Tibial nerve (tissue), 4 donors: ENCODE data around the gene SLC5A1. TPM values are rescaled to one million over a fixed set of nuclear protein-coding genes. Genes with fewer than 3 reads are reported as not detected.
"Not testable (repeated sequence)": the region's sequence is repeated elsewhere in the genome, so short reads cannot be mapped to it uniquely, and the experiment has no call there.

Experiments used
- DNase-seq, 2 donors: peaks; one replicate each; pipeline ENCODE4 v3.0.0-alpha.2; 2019; ENCODE audit warnings: low spot score in 2 of 2
- H3K27ac ChIP-seq, 4 donors: fragments of 200-600 bp; sonication (generic) in 3 of 4; one replicate each; pipeline ENCODE4 v1.5.1; 2017 to 2019; ENCODE audit warnings: mild to moderate bottlenecking in 1 of 4
- H3K27me3 ChIP-seq, 2 donors: fragments of 200-600 bp; sonication (generic) in 1 of 2; one replicate each; pipeline versions ENCODE4 v1.5.1 to v1.6.0; 2017 to 2019
- H3K36me3 ChIP-seq, 3 donors: fragments of 200-600 bp; sonication (generic); one replicate each; pipeline ENCODE4 v1.5.1; 2018 to 2019
- H3K4me1 ChIP-seq, 4 donors: fragments of 200-600 bp; sonication (generic) in 3 of 4; one replicate each; pipeline ENCODE4 v1.5.1; 2017 to 2019
- H3K4me3 ChIP-seq, 4 donors: fragments of 200-600 bp; sonication (generic) in 3 of 4; one replicate each; pipeline ENCODE4 v1.5.1; 2017 to 2019; ENCODE audit warnings: mild to moderate bottlenecking in 1 of 4, moderate library complexity in 1 of 4
- H3K9me3 ChIP-seq, 4 donors: fragments of 200-600 bp; sonication (generic) in 3 of 4; one replicate each; pipeline ENCODE4 v1.5.1; 2017 to 2019
- EP300 ChIP-seq, 2 donors: sonication (generic); formaldehyde crosslinking; IDR thresholded peaks; one replicate each; pipeline ENCODE4 v1.6.1; 2017; ENCODE audit warnings: antibody characterized with exemption in 2 of 2, mild to moderate bottlenecking in 1 of 2
- POLR2A ChIP-seq, 2 donors: fragments of 450-650 bp; IDR thresholded peaks; one replicate each; pipeline ENCODE4 v1.6.1; 2017; ENCODE audit warnings: antibody characterized with exemption in 2 of 2, mild to moderate bottlenecking in 2 of 2, moderate library complexity in 2 of 2
- WGBS, 2 donors: methylation state at CpG; one replicate each; pipeline ENCODE4 v1.1.5; 2018; 5-methylcytosine and 5-hydroxymethylcytosine counted together
- total RNA-seq, 4 donors: library from RNA; depleted of rRNA; stranded (reverse); fragments of >200 nt; gene quantifications; one replicate each; pipeline ENCODE4 v1.1.0, GENCODE V29; 2016
- TF ChIP-seq, protein P1 (sequence below), 5 experiments: fragments of 200-600 bp in 3 of 5; fragments of 450-650 bp in 2 of 5; sonication (generic) in 3 of 5; IDR thresholded peaks; one replicate each; pipeline ENCODE4 v1.5.1; 2016 to 2019; ENCODE audit warnings: antibody characterized with exemption in 5 of 5, mild to moderate bottlenecking in 3 of 5, moderate library complexity in 2 of 5

Gene SLC5A1
- total RNA-seq, 4 donors from 2014 or later, result under 0.01 TPM; not detected in 3

DNA sequence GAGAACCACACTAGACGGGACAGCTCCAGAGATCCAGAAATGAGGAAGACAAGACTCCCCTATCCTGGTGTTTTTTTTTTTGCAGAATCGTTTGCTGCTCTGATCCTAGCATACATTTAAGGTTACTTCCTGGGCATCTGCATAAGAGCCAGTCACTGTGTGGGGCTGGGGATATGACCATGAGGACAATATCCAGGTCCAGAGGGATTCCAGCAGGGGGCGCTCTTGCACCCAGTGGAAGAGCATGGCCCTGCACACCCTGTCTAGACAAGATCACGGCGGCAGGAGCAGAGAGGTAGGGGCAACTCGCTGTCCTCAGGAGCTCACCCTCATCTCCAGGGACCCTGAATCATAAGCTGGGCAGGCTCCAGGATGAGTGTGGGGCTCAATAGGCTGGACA lies 97.6 kb downstream of the SLC5A1 start:
- not testable (repeated sequence) for H3K36me3 ChIP-seq, H3K27ac ChIP-seq, H3K4me1 ChIP-seq, DNase-seq, H3K9me3 ChIP-seq, H3K27me3 ChIP-seq, H3K4me3 ChIP-seq
- TF ChIP-seq, protein P1, sequence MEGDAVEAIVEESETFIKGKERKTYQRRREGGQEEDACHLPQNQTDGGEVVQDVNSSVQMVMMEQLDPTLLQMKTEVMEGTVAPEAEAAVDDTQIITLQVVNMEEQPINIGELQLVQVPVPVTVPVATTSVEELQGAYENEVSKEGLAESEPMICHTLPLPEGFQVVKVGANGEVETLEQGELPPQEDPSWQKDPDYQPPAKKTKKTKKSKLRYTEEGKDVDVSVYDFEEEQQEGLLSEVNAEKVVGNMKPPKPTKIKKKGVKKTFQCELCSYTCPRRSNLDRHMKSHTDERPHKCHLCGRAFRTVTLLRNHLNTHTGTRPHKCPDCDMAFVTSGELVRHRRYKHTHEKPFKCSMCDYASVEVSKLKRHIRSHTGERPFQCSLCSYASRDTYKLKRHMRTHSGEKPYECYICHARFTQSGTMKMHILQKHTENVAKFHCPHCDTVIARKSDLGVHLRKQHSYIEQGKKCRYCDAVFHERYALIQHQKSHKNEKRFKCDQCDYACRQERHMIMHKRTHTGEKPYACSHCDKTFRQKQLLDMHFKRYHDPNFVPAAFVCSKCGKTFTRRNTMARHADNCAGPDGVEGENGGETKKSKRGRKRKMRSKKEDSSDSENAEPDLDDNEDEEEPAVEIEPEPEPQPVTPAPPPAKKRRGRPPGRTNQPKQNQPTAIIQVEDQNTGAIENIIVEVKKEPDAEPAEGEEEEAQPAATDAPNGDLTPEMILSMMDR (IDR thresholded peaks at IDR 0.05), result peak in 1 of 5 experiments; percentile 16
- 40 to 41% methylated on average over 6 of the region's 6 CpGs for whole genome bisulfite sequencing, 2 donors

DNA sequence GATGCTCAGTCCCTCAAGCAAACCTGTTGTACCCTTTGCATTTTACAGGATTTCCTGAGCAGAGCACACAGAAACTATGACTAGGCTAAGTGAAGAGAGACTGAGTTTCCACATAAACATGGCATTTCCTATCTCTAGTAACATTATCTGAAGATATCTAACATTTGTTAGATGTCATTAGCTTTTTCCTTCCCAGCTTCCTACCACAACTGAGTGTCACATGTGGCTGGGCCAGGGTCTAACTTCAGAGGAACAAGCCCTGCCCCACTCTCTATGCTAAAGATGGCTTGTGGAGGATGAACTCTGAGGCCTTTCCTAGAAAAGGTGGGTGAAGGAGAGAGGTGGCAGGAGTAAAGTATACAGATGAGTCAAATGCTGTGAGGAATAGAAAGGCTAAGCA lies 99.5 kb downstream of the SLC5A1 start:
- no peaks in the 10 kb centered on the region for H3K4me1 ChIP-seq
- H3K27ac ChIP-seq, result no peak overlapping the region
- H3K27me3 ChIP-seq, result peaks cover 0 to 7% of the 10 kb centered on the region in 2 donors
- H3K4me3 ChIP-seq, result no peak overlapping the region
- H3K9me3 ChIP-seq, result peaks cover 0 to 8% (median 0%) of the 10 kb centered on the region in 4 donors
- TF ChIP-seq POLR2A (IDR thresholded peaks at IDR 0.05) (no peak), EP300 (IDR thresholded peaks at IDR 0.05) (no peak)
- TF ChIP-seq, protein P1 (IDR thresholded peaks at IDR 0.05), result no peak
- DNase-seq, result no peak
- no peaks in the 10 kb centered on the region for H3K36me3 ChIP-seq

DNA sequence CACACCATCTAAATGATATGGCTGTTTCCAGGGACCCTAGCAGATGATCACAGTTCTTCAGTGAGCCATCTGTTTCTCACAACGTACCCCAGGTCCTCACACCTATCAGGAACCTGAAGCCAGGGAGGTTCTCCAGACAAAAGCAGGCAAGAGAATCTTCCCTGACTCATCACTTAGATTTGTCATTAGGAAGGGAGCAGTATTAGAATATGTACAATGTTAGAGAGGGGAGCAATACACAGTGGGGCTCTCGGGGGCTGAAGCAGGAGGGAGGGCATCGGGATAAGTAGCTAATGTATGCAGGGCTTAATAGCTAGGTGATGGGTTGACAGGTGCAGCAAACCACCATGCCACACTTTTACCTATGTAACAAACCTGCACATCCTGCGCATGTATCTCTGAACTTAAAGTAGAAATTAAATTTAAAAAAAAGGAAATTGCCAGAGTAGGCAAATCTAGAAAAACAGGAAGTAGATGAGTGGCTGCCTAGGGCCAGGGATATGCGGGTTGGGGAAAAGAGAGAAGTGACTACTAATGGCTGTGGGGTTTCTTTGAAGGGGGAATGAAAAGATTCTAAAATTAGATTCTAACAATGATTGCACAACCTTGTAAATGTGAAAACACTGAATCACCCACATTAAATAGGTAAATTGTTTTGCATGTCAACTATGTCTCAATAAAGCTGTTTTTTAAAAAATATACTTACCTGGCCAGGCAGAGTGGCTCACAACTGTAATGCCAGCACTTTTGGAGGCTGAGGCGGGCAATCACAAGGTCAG lies 101.6 kb downstream of the SLC5A1 start:
- 75 to 76% methylated on average over 6 of the region's 6 CpGs for WGBS, 2 donors
- Histone ChIP-seq H3K36me3 (no peaks in the 10 kb centered on the region), H3K4me3 (no peak overlapping the region), H3K9me3 (peaks cover 0 to 8% (median 0%) of the 10 kb centered on the region in 4 donors), H3K27me3 (no peaks in the 10 kb centered on the region), H3K4me1 (no peaks in the 10 kb centered on the region), H3K27ac (no peak overlapping the region)
- TF ChIP-seq EP300 (IDR thresholded peaks at IDR 0.05), result peak in 1 of 2 donors; percentile 31
- TF ChIP-seq, protein P1 (IDR thresholded peaks at IDR 0.05), result no peak
- no peak for DNase-seq

DNA sequence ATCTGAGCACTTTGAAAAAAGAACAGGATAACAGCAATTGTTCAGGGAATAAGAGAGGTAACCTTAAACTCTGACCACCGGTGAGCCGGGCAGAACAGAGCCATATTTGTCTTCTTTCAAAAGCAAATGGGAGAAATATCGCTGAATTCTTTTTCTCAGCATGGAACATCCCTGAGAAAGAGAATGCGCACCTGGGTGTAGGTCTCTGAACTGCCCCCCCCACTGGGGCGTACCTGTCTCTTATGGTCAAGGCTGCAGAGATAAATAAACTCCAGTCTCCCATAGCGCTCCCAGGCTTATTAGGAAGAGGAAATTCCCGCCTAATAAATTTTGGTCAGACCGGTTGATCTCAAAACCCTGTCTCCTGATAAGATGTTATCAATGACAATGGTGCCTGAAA lies 104.1 kb downstream of the SLC5A1 start:
- H3K27me3 ChIP-seq, H3K9me3 ChIP-seq, DNase-seq, H3K36me3 ChIP-seq, H3K4me3 ChIP-seq, H3K27ac ChIP-seq, H3K4me1 ChIP-seq: not testable (repeated sequence)
- 85 to 88% methylated on average over 8 of the region's 8 CpGs for WGBS, 2 donors

DNA sequence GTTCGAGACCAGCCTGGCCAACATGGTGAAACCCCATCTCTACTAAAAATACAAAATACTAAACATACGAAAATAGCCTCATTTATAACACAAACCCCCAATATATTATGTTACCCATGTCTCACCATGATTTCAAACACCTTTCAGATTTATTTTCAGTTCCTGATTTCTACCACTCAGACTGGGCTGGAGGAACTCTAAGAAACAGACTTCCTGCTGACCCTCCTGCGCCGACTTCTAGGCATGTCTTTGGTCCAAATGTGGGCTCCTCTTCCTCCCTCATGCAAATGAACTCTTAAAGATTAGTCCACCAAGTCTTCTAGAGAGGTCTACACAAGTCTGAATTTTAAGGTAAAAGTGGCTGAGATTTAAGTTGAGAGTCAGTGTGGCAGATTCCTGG lies 105.3 kb downstream of the SLC5A1 start:
- not testable (repeated sequence) for H3K9me3 ChIP-seq, H3K4me3 ChIP-seq, H3K27me3 ChIP-seq, DNase-seq, H3K27ac ChIP-seq, H3K36me3 ChIP-seq, H3K4me1 ChIP-seq
- WGBS, 2 donors, result 85 to 86% methylated on average over 4 of the region's 4 CpGs

DNA sequence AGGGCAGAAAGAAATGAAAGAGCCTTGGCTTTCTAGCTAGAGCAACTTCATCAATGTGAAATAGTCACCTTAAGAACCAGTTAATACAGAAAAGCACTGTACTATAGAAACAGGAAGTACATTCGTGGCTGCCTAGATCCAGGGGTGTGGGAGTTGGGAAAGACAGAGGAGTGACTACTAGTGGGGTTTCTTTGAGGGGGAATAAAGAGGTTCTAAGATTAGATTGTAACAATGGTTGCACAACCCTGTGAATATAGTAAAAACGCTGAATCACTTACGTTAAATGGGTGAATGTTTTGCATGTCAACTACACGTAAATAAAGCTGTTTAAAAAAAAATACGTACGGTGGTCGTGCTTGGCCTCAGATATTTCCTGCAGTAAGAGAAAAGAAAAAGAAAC lies 107.6 kb downstream of the SLC5A1 start:
- H3K4me3 ChIP-seq, H3K36me3 ChIP-seq, H3K4me1 ChIP-seq, H3K9me3 ChIP-seq, H3K27ac ChIP-seq, DNase-seq, H3K27me3 ChIP-seq: not testable (repeated sequence)
- WGBS, 2 donors, result 55 to 59% methylated on average over 7 of the region's 7 CpGs

DNA sequence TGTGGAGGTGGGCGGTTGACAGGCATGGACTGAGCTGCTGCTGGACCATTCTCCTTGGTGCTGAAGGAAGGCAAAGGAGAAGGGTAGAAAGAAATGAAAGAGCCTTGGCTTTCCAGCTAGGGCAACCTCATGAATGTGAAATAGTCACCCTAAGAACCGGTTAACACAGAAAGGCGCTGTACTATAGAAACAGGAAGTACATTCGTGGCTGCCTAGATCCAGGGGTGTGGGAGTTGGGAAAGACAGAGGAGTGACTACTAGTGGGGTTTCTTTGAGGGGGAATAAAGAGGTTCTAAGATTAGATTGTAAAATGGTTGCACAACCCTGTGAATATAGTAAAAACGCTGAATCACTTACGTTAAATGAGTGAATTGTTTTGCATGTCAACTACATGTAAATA lies 108.6 kb downstream of the SLC5A1 start:
- not testable (repeated sequence) for H3K27me3 ChIP-seq, H3K27ac ChIP-seq, H3K4me1 ChIP-seq, H3K4me3 ChIP-seq, H3K36me3 ChIP-seq, H3K9me3 ChIP-seq
- WGBS, 2 donors, result 50 to 55% methylated on average over 6 of the region's 6 CpGs
- peak in 1 of 2 donors; percentile 0 for DNase-seq

DNA sequence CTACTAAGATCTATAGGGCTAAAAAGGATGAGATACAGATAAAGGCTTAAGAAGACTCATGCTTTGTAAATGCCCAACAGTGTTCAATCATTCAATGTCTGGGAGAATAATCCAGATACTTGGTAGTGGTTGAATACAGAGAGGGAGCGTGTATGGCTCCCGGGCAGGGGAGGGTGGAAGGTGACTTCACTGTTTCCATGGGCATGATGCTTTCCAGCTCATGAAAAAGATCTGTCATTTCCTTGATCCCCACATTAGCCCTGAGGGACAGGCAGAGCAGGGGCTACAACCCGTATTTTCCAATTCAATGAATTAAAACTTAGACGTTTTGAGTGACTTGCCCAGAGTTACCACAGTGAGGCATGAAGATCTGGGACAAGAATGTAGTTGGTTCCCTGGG lies 111.7 kb downstream of the SLC5A1 start:
- not testable (repeated sequence) for H3K36me3 ChIP-seq, DNase-seq, H3K27me3 ChIP-seq, H3K4me3 ChIP-seq, H3K9me3 ChIP-seq, H3K4me1 ChIP-seq, H3K27ac ChIP-seq
- 72 to 78% methylated on average over 4 of the region's 4 CpGs for WGBS, 2 donors

DNA sequence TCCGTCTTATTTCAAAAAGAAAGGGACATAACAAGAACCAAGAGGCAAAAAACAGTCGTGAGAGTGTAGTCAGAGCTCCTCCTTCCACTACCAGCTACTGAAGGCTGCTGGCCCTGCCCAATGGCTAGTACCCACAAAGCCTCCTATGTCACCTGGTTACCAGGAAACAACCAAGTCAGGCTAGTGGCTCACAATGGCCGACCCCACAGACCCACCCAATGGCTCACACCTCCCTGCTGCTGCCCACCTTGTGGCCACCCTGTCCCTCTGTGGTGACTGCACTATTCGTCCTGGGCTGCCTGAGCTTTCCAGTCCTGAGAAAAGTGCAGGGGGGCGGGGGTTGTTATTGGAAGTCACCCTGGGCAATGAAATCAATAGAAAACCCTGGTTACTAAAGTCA lies 114.6 kb downstream of the SLC5A1 start:
- not testable (repeated sequence) for H3K4me3 ChIP-seq, H3K27me3 ChIP-seq, H3K27ac ChIP-seq, H3K9me3 ChIP-seq, H3K4me1 ChIP-seq, DNase-seq, H3K36me3 ChIP-seq
- WGBS, 2 donors, result 74 to 76% methylated on average over 5 of the region's 5 CpGs
